GM21737 (cell line): ENCODE measurements around the gene SLC6A15.

Experiments used
- ATAC-seq: cut with Tn5 transposase; IDR thresholded peaks from one replicate; pipeline ENCODE4 v1.9.1; 2021; ENCODE audit warnings: mild to moderate bottlenecking, moderate library complexity; ENCODE audit not compliant: unreplicated experiment

The SLC6A15 gene

DNA sequence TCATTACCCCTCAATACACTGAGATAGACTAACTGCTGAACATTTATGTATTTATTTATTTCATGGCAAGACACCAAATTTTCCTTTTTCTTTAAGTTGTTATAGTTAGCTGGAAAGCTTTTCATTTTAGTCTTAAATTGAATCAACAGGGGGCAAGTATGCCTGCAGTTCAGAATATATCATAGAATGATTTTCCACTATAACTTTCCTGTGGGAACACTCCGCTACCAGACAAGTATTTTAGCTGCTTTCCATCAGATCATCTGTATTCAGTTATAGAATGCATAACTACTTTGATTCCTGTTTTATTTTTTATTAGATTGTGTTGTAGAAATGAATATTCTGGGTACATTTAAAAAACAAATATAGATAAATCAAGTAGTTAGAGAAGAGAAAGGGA lies 102.0 kb downstream of the SLC6A15 start:
- no peak for ATAC-seq
